MCF 10A (cell line): ENCODE measurements around the gene IRAK2. TPM values are rescaled to one million over a fixed set of nuclear protein-coding genes. Genes with fewer than 3 reads are reported as not detected.

Experiments
- BruUV-seq: library from RNA; stranded (reverse); fragments of 400-500 nt; replicated peaks from 2 replicates; lab custom pipeline; 2021; lab: Mats Ljungman, UMichigan
- CTCF ChIA-PET: fragments of 300-600 bp; sonication (Branson Sonifier 250); formaldehyde crosslinking; extraction: SDS; loops from one replicate; lab custom pipeline; 2021; ENCODE audit warnings: antibody characterized with exemption, inconsistent platforms; lab: Yijun Ruan, JAX
- POLR2A ChIA-PET: fragments of 300-600, 350-650 bp; sonication (Branson Sonifier 250); formaldehyde crosslinking; extraction: SDS; loops from one replicate; lab custom pipeline; 2020; ENCODE audit warnings: antibody characterized with exemption, inconsistent platforms; lab: Yijun Ruan, JAX
- DNase-seq: peaks from one replicate; pipeline ENCODE4 v3.0.0-alpha.2; 2018; ENCODE audit not compliant: unreplicated experiment
- H3K27ac Mint-ChIP-seq: one replicate; pipeline ENCODE4 v1.8.0; 2022; ENCODE audit warnings: mild to moderate bottlenecking, low read depth, mixed read lengths; ENCODE audit not compliant: unreplicated experiment
- H3K27me3 Mint-ChIP-seq: one replicate; pipeline ENCODE4 v1.8.0; 2022; ENCODE audit warnings: mixed read lengths; ENCODE audit not compliant: insufficient read depth, unreplicated experiment
- H3K36me3 Mint-ChIP-seq: one replicate; pipeline ENCODE4 v1.8.0; 2022; ENCODE audit warnings: mild to moderate bottlenecking, moderate library complexity, mixed read lengths; ENCODE audit not compliant: insufficient read depth, unreplicated experiment
- H3K4me1 Mint-ChIP-seq: one replicate; pipeline ENCODE4 v1.8.0; 2022; ENCODE audit warnings: mixed read lengths; ENCODE audit not compliant: insufficient read depth, unreplicated experiment
- H3K4me3 Mint-ChIP-seq: one replicate; pipeline ENCODE4 v1.8.0; 2022; ENCODE audit warnings: mild to moderate bottlenecking, moderate library complexity, mixed read lengths; ENCODE audit not compliant: unreplicated experiment
- H3K9me3 Mint-ChIP-seq: one replicate; pipeline ENCODE4 v1.8.0; 2022; ENCODE audit warnings: mixed read lengths; ENCODE audit not compliant: unreplicated experiment
- intact Hi-C: fragments of 100-400 bp; cut with micrococcal nuclease; formaldehyde crosslinking; loops from 2 replicates; pipeline ENCODE4 v1.14.1; 2022
- total RNA-seq: library from RNA; stranded (reverse); gene quantifications from 2 replicates; pipeline ENCODE4 v1.2.3, GENCODE V29; 2022
- TF ChIP-seq, protein P1 (sequence below): fragments of 200-600 bp; IDR thresholded peaks from one replicate; pipeline ENCODE4 v1.8.0; 2022; ENCODE audit warnings: antibody characterized with exemption, mild to moderate bottlenecking; ENCODE audit not compliant: unreplicated experiment

The IRAK2 gene
- total RNA-seq, 1 experiment from 2014 or later: 6.0 TPM

GRCh38 chr3:10249833-10250232 is 85.1 kb downstream of the IRAK2 start:
- intact Hi-C loops: no loop called here
- Mint-ChIP-seq H3K36me3 (peaks cover 31% of the 10 kb centered on the region), H3K27ac (peak overlapping the region; percentile 69), H3K9me3 (no peaks in the 10 kb centered on the region), H3K27me3 (no peaks in the 10 kb centered on the region), H3K4me1 (peaks cover 37% of the 10 kb centered on the region), H3K4me3 (peak overlapping the region; percentile 90)
- BruUV-seq: no TSS peak
- TF ChIP-seq, protein P1, sequence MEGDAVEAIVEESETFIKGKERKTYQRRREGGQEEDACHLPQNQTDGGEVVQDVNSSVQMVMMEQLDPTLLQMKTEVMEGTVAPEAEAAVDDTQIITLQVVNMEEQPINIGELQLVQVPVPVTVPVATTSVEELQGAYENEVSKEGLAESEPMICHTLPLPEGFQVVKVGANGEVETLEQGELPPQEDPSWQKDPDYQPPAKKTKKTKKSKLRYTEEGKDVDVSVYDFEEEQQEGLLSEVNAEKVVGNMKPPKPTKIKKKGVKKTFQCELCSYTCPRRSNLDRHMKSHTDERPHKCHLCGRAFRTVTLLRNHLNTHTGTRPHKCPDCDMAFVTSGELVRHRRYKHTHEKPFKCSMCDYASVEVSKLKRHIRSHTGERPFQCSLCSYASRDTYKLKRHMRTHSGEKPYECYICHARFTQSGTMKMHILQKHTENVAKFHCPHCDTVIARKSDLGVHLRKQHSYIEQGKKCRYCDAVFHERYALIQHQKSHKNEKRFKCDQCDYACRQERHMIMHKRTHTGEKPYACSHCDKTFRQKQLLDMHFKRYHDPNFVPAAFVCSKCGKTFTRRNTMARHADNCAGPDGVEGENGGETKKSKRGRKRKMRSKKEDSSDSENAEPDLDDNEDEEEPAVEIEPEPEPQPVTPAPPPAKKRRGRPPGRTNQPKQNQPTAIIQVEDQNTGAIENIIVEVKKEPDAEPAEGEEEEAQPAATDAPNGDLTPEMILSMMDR: no peak
- CTCF ChIA-PET: no interaction called here
- POLR2A ChIA-PET: interaction anchor here (0.6 to 1.4 kb wide), 4 partner anchors 58 to 398 kb away, joined by 3 to 5 read pairs (median 4); partner anchors contain the start of gene VHL
- DNase-seq: no peak

DNA sequence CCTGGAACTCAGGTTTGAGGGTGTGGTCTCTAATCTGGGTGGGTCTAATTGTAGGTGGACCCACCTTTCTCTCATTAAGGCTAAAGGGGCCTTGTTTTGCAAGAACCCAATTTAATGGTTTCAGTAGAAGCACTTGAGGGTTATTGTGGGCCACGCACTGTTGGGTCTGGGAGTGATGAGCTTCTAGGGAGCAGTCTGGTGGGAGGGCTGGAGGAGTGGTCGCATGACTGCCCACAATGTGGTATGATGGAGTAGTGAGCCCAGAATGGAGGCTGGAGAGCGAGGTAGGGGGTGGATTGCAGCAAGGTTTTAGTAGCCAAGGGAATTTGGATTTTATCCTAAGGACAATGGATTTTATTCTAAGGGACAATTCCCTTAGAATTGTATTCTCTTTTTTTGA is 86.3 kb downstream of the IRAK2 start:
- intact Hi-C loops: no loop called here
- H3K36me3 Mint-ChIP-seq: peaks cover 31% of the 10 kb centered on the region
- H3K27ac Mint-ChIP-seq: no peak overlapping the region
- no TSS peak for BruUV-seq
- no peaks in the 10 kb centered on the region for H3K27me3 Mint-ChIP-seq
- DNase-seq: no peak
- CTCF ChIA-PET: no interaction called here
- peak overlapping the region; percentile 90 for H3K4me3 Mint-ChIP-seq
- TF ChIP-seq, protein P1: no peak
- H3K9me3 Mint-ChIP-seq: no peaks in the 10 kb centered on the region
- H3K4me1 Mint-ChIP-seq: peaks cover 37% of the 10 kb centered on the region
- POLR2A ChIA-PET: no interaction called here

DNA sequence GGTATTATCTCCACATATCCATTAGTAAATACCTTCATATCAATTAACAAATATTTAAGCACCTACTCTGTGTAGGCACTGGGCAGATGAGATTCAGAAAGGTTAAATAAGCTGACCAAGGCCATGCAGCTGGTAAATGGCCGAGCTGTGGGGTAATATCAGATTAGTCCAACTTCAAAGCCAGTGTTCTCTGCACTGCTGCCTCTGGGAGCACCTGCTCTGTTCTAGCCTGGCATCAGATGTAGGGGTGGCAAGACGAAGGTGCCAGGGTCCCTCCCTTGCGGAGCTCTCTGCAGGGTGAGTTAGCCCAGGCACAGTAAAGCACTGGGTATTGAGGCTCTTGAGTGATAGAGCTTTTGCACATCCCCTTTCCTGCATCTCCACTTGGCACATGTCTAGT is 89.0 kb downstream of the IRAK2 start:
- DNase-seq: no peak
- CTCF ChIA-PET: interaction anchor here (0.6 to 0.9 kb wide), 3 partner anchors 8 to 533 kb away, joined by 3 to 4 read pairs (median 3); no protein-coding TSS in a partner anchor
- no peaks in the 10 kb centered on the region for H3K9me3 Mint-ChIP-seq
- H3K4me3 Mint-ChIP-seq: no peak overlapping the region
- no TSS peak for BruUV-seq
- peaks cover 32% of the 10 kb centered on the region for H3K4me1 Mint-ChIP-seq
- TF ChIP-seq, protein P1: no peak
- no peaks in the 10 kb centered on the region for H3K27me3 Mint-ChIP-seq
- intact Hi-C loops: no loop called here
- POLR2A ChIA-PET: interaction anchor here (1.1 kb wide), 1 partner anchor 67 kb away, joined by 3 read pairs; the partner anchor contains the start of gene SEC13
- peaks cover 49% of the 10 kb centered on the region for H3K36me3 Mint-ChIP-seq
- no peak overlapping the region for H3K27ac Mint-ChIP-seq

DNA sequence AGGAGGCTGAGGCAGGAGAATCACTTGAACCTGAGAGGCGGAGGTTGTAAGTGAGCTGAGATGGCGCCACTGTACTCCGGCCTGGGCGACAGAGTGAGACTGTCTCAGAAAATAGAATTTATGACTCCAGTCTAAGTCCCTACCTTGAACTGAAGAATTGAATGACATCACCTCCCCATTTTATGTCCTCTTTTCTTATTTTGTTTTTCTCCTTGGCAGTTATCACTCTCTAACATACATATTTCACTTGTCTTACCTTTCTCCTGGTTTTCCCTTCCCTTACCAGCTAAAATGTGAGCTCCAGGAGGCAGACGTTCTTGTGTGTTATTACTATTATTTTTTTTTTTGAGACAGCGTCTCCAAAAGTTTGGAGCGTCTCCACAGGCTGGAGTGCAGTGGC is 91.1 kb downstream of the IRAK2 start:
- H3K27ac Mint-ChIP-seq: no peak overlapping the region
- POLR2A ChIA-PET: interaction anchor here (0.7 to 0.9 kb wide), 2 partner anchors 8 to 14 kb away, joined by 3 read pairs; partner anchors contain the start of gene TATDN2
- H3K4me1 Mint-ChIP-seq: peaks cover 16% of the 10 kb centered on the region
- TF ChIP-seq, protein P1: no peak
- H3K9me3 Mint-ChIP-seq: no peaks in the 10 kb centered on the region
- peaks cover 61% of the 10 kb centered on the region for H3K36me3 Mint-ChIP-seq
- DNase-seq: no peak
- CTCF ChIA-PET: interaction anchor here (0.8 kb wide), 1 partner anchor 8 kb away, joined by 4 read pairs; no protein-coding TSS in a partner anchor
- no peak overlapping the region for H3K4me3 Mint-ChIP-seq
- intact Hi-C loops: no loop called here
- no peaks in the 10 kb centered on the region for H3K27me3 Mint-ChIP-seq
- BruUV-seq: no TSS peak
